ENCODE measurements around the gene SUN5.

DNA sequence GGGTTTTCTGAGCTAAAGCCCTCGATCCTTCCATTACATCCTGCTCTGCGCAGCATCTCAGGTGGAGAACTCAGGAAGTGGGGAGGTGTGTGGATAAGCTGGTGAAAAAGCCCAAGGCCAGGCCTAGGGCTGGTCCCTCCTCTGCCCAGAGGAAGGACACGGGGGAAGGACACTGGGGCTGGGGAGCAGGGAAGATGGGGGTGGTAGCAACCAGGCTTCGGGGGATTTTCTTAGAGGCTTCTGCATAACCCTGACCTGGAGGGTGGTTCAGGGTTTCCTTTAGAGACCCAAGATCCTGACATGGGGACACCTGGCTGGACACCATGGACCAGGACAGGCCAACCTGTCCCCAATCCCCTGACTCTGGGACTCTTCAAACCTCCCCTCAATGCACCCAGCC, 37.9 kb downstream of the SUN5 start:
- TF ChIP-seq, protein P1, sequence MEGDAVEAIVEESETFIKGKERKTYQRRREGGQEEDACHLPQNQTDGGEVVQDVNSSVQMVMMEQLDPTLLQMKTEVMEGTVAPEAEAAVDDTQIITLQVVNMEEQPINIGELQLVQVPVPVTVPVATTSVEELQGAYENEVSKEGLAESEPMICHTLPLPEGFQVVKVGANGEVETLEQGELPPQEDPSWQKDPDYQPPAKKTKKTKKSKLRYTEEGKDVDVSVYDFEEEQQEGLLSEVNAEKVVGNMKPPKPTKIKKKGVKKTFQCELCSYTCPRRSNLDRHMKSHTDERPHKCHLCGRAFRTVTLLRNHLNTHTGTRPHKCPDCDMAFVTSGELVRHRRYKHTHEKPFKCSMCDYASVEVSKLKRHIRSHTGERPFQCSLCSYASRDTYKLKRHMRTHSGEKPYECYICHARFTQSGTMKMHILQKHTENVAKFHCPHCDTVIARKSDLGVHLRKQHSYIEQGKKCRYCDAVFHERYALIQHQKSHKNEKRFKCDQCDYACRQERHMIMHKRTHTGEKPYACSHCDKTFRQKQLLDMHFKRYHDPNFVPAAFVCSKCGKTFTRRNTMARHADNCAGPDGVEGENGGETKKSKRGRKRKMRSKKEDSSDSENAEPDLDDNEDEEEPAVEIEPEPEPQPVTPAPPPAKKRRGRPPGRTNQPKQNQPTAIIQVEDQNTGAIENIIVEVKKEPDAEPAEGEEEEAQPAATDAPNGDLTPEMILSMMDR (IDR thresholded peaks at IDR 0.05), result no peak
- no peak for TF ChIP-seq POLR2A (IDR thresholded peaks at IDR 0.05)

Data from breast epithelium (tissue), 3 donors.